GM18868 (cell line): ENCODE measurements around the gene DRD5.

Experiments
- ATAC-seq: cut with Tn5 transposase; IDR thresholded peaks from one replicate; pipeline ENCODE4 v1.9.1; 2021; ENCODE audit warnings: mild to moderate bottlenecking, moderate library complexity; ENCODE audit not compliant: unreplicated experiment

DRD5 gene

GRCh38 chr4:9812501-9813340 lies 31.3 kb downstream of the DRD5 start:
- ATAC-seq, result peak; percentile 90

- no peak for ATAC-seq
Measured at GRCh38 chr4:9816285-9816684, 34.9 kb downstream of the DRD5 start.

GRCh38 chr4:9820343-9820742 lies 38.9 kb downstream of the DRD5 start:
- no peak for ATAC-seq

- ATAC-seq, result peak; percentile 90
Measured at GRCh38 chr4:9825049-9825448, 43.6 kb downstream of the DRD5 start.

- ATAC-seq, result no peak
Measured at GRCh38 chr4:9826551-9826950, 45.1 kb downstream of the DRD5 start.

GRCh38 chr4:9832640-9833039 lies 51.2 kb downstream of the DRD5 start:
- no peak for ATAC-seq

GRCh38 chr4:9833421-9833820 lies 52.0 kb downstream of the DRD5 start:
- ATAC-seq, result no peak
